Neuron (in vitro differentiated cells): Measurements from ENCODE around the gene CST4.
"Not testable (repeated sequence)": the region's sequence is repeated elsewhere in the genome, so short reads cannot be mapped to it uniquely, and the experiment has no call there.

Experiments
- H2AFZ ChIP-seq: one replicate; pipeline ENCODE4 v1.6.1; 2013; ENCODE audit warnings: low read depth, mild to moderate bottlenecking, inconsistent platforms, low read length, moderate library complexity
- H3K27me3 ChIP-seq: one replicate; pipeline ENCODE4 v1.6.1; 2013; ENCODE audit warnings: low read length; ENCODE audit not compliant: insufficient read depth
- H3K36me3 ChIP-seq: one replicate; pipeline ENCODE4 v1.6.1; 2013; ENCODE audit warnings: low read length; ENCODE audit not compliant: insufficient read depth
- H3K4me1 ChIP-seq: one replicate; pipeline ENCODE4 v1.6.1; 2013; ENCODE audit warnings: low read length; ENCODE audit not compliant: insufficient read depth
- H3K4me3 ChIP-seq: 2 replicates; pipeline ENCODE4 v1.5.1; 2013; ENCODE audit warnings: mild to moderate bottlenecking, low read length, moderate library complexity
- H3K9me3 ChIP-seq: one replicate; pipeline ENCODE4 v1.6.1; 2013; ENCODE audit warnings: low read length

CST4 gene

DNA sequence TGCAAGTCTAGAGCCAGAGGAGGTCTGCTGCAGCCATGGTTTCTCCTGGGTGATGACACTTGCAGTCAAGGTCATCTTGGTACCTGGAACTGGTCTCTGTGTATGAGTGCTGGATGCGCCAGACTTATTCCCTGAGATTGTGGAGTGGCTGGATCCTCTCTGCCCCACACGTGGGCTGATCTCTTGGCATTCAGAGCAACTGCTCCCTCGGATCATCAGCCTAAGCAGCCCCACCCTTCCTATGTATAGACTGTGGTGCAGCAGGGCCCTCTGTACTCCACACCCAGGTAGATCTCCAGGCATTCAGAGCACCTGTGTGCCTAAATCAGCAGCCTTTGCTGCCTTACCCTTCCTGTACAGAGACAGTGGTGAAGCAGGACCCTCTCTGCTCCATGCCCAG, 12.1 kb upstream of the CST4 start:
- Histone ChIP-seq H2AFZ (no peak overlapping the region), H3K4me1 (no peaks in the 10 kb centered on the region), H3K36me3 (no peaks in the 10 kb centered on the region), H3K27me3 (no peaks in the 10 kb centered on the region), H3K9me3 (no peaks in the 10 kb centered on the region), H3K4me3 (no peak overlapping the region)

DNA sequence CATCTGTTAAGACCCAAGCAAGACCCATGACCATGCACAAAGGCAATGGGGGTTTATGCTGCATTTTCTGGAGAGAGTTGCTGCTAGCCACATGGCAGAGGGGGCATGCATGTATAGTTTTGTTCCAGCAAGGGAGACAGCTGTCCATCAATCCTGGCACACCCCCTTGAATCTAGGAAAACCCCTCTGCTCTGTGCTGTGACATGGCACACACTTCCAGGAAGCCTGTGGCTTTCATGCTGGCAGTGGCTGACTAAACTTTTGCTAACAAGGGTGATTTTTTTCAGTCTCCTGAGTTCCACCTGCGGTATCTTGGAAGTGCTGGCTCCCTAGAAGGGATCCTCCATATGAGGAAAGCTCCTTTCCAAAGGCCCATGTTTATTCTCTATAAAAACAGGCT, 9.1 kb upstream of the CST4 start:
- Histone ChIP-seq H3K27me3 (no peaks in the 10 kb centered on the region), H2AFZ (no peak overlapping the region), H3K36me3 (no peaks in the 10 kb centered on the region), H3K9me3 (no peaks in the 10 kb centered on the region), H3K4me3 (no peak overlapping the region), H3K4me1 (no peaks in the 10 kb centered on the region)

DNA sequence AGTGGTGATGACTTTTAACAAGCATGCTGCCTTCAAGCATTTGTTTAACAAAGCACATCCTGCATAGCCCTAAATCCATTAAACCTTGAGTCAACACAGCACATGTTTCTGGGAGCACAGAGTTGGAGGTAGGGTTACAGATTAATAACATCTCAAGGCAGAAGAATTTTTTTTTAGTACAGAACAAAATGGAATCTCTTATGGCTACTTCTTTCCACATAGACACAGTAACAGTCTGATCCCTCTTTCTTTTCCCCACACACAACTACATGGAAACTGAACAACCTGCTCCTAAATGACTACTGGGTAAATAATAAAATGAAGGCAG, 6.2 kb upstream of the CST4 start:
- not testable (repeated sequence) for H3K4me1 ChIP-seq, H3K4me3 ChIP-seq, H3K36me3 ChIP-seq, H3K27me3 ChIP-seq, H3K9me3 ChIP-seq, H2AFZ ChIP-seq

DNA sequence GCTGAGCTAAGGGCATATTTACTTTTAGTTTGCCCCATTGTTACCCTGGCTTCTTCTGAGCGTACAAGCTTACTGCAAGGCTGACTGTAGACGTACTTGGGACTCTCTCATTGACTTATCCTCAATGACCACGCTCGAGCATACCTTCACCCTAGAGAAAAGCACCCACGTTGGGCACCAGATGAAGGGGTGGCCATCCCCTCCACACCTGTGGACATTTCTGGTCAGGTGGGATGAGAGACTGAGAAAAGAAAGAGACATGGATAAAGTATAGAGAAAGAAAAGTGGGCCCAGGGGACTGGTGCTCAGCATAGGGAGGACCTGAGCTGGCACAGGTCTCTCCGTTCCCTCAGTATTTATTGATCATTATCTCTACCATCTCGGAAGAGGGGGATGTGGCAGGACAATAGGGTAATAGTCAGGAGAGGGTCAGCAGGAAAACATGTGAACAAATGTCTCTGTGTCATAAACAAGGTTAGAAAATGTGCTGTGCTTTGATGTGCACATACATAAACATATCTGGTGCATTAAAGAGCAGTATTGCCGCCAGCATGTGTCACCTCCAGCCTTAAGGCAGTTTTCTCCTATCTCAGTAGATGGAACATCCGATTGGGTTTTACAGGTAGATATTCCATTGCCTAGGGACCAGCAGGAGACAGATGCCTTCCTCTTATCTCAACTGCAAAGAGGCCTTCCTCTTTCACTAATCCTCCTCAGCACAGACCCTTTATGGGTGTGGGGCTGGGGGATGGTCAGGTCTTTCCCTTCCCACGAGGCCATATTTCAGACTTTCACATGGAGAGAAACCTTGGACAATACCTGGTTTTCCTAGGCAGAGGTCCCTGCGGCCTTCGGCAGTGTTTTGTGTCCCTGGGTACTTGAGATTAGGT, 5.6 kb upstream of the CST4 start:
- not testable (repeated sequence) for H3K9me3 ChIP-seq, H3K4me3 ChIP-seq, H3K27me3 ChIP-seq, H2AFZ ChIP-seq, H3K4me1 ChIP-seq, H3K36me3 ChIP-seq

DNA sequence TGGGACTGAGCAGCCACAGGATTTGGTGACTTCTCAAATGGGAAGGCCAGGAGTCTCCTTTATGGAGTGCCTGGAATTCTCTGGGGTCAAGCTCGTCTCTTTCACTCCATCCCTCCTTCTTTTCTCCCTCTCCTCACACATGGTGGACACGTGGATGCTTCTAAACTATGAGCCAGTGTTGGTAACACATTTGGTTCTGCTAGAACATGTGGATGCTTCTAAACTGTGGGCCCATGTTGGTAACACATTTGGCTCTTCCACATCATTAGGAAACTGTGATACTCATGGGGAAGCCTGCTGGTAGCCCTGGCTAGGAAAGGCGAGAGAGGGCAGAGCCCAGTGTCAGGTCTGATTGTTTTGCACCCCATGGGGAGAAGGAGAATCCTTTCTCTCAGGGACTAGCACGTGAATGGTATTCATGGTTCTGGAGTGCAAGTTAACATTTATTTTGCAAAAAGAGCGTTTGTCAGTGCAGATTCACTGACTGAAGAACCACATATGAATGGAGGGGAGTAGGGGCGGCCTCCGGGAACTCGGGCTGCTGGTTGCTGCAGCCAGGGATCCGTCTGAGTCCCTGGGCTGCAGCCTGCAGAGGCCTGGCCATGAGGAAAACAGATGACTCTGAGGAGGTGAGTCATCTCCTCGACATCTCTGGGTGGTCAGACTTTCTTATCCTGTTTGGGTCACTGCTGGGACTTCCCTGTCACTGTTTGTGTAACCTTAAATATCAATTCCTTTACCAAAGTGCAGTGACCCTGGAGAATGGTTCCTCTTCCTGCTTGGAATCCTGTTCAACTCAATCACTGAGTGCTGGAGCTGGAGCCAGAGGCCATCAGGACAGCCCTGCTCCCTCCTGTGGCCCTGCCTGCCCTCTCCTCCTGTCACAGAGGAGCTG, 4.1 kb upstream of the CST4 start:
- H2AFZ ChIP-seq, H3K36me3 ChIP-seq, H3K27me3 ChIP-seq, H3K4me1 ChIP-seq, H3K9me3 ChIP-seq, H3K4me3 ChIP-seq: not testable (repeated sequence)

DNA sequence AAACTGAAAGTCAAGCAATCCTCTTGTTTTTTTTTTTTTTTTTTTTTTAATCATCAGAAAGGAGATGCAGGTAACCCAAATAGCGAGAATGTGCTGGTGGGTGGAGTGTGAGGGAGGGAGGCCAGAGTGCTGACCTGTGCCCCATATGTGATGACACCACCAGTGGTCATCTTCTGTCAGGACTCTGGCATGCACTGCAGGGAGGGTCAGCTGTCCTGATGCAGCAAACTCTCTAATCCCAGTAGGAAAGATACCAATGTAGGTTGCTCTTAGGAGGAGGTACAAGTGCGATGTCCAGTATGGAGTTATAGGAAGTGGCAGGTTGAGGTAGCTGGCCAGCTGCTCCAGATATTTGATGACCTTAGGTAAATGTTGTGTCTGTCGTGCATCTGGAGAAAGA, 2.8 kb upstream of the CST4 start:
- no peaks in the 10 kb centered on the region for H3K9me3 ChIP-seq

DNA sequence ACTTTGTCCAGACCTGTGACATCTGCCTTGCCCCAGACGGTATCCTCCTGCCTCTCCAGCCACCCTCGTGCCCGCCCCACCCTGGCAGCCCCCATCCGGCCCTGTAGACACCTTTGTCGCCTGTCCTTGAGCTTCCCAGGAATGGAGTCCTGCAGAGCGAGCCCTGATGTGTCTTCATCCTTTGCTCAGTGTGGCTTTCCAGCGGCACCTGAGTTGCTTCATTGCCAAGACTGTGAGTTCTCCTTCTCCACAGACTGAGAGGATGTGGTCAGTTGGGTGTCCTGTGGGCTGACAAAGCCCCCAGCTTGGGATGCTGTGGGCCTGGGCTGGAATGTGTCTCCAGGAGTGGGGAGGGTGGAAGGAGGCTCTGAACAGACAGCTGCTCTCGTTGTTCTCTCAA, 1.7 kb upstream of the CST4 start:
- Histone ChIP-seq H3K27me3 (no peaks in the 10 kb centered on the region), H3K36me3 (no peaks in the 10 kb centered on the region), H3K4me3 (no peak overlapping the region), H3K4me1 (no peaks in the 10 kb centered on the region), H2AFZ (no peak overlapping the region), H3K9me3 (no peaks in the 10 kb centered on the region)

More for the DNA sequence above, 2.8 kb upstream of the CST4 start:
- Histone ChIP-seq H3K4me1 (no peaks in the 10 kb centered on the region), H3K27me3 (no peaks in the 10 kb centered on the region), H2AFZ (no peak overlapping the region), H3K36me3 (no peaks in the 10 kb centered on the region), H3K4me3 (no peak overlapping the region)

DNA sequence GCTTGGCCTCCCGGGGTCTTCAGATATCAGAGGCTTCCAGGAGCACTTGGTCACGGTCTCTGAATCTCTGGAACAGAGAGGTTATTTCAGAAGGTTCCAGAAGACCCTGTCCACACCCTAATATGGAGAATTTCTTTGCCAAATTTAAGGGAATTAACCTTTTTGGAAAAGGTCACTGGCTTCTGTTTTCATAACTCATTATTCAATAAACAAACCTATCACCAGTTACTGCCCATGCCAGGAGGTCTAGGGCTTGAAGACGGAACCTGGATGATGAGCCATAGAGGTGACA, 507 bp upstream of the CST4 start:
- no peaks in the 10 kb centered on the region for H3K9me3 ChIP-seq
- no peaks in the 10 kb centered on the region for H3K36me3 ChIP-seq
- no peak overlapping the region for H2AFZ ChIP-seq
- no peaks in the 10 kb centered on the region for H3K4me1 ChIP-seq
- H3K27me3 ChIP-seq: no peaks in the 10 kb centered on the region
- H3K4me3 ChIP-seq: no peak overlapping the region

DNA sequence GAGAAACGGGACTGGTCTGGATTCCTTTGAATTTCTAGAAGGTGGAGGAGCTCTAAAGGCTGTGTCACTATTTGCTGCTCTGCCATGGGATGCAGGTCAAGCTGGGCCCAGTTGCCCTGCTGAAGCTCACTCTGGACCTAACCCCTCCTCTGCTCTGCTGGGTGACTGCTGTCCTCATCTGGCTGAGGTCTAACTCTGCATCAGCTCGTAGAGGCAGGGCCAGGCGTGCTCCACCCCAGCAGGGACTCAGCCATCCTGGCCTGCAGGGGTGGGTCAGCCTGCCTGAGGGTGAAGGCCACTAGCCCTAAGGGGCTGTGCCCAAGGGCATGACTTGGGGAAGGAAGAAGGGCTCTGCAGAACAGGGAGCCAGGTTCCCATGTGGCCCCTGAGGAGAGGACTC, 852 bp downstream of the CST4 start:
- Histone ChIP-seq H3K9me3 (no peaks in the 10 kb centered on the region), H3K4me1 (no peaks in the 10 kb centered on the region), H3K36me3 (no peaks in the 10 kb centered on the region), H2AFZ (no peak overlapping the region), H3K27me3 (no peaks in the 10 kb centered on the region), H3K4me3 (no peak overlapping the region)

DNA sequence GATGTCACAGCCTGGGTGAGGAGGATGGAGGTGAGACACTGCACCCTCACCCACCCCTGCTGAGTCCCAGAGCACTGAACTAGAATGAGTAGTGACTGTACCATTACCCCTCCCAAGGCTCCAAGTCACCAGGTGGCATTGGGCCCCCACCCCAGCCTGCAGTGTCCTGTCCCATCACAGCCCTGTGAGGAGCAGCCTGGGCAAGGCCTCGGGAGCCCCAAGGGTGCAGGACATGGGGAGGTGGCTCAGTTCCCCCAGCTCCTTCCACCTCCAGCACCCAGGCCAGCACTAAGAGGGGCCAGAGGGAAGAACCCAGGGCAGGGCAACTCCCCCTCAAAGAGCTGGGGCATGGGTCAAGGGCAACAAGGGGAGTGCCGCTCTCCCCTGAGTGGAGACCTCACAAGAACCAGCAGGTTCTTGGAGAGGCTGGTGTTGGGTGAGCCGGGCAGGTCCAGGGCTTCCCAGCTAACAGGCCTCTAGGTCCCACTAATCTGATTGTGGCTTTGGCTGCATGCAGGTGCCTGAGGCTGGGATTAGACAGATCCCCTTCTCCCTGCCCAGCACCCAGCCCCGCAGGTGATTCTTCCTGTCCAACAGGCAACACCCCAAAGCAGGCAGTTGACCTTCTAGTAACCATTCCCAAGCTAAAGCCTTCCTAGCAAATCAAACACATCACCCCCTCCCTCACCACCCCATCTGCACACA, 2.6 kb downstream of the CST4 start:
- Histone ChIP-seq H2AFZ (no peak overlapping the region), H3K36me3 (no peaks in the 10 kb centered on the region), H3K27me3 (no peaks in the 10 kb centered on the region), H3K9me3 (no peaks in the 10 kb centered on the region), H3K4me1 (no peaks in the 10 kb centered on the region), H3K4me3 (no peak overlapping the region)

DNA sequence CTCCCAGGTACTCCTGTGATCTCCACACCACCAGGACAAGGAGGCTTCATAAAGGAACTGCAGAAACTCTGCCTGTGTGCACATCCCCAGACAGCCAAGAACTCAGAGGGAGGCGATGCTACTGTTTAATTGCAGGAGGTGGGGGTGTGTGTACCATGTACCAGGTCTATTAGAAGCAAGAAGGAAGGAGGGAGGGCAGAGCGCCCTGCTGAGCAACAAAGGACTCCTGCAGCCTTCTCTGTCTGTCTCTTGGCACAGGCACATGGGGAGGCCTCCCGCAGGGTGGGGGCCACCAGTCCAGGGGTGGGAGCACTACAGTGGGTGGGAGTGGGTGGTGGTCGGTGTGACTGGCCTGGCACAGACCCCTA, 3.3 kb downstream of the CST4 start:
- not testable (repeated sequence) for H2AFZ ChIP-seq, H3K4me3 ChIP-seq, H3K36me3 ChIP-seq, H3K9me3 ChIP-seq, H3K27me3 ChIP-seq, H3K4me1 ChIP-seq

DNA sequence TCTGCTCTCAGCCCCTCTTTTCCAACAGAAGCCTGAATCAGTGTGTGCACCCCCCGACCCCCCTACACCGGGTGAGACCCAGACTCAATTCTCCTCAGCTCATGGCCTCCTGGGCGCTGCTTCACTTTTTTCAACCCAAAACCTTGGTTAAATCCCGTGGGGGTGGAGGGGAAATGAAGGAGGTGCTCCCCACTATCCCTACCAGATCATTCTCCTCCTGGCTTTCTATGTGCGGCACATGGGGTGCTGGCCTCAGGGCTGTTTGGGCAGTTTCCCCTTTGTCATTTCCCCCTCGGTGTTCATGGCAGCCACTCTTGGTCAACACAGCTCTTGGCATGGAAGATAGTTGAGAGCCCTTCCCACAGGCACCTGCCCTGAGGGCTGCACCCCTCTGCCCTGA, 4.6 kb downstream of the CST4 start:
- no peak overlapping the region for H2AFZ ChIP-seq
- no peaks in the 10 kb centered on the region for H3K9me3 ChIP-seq
- no peaks in the 10 kb centered on the region for H3K27me3 ChIP-seq
- H3K4me1 ChIP-seq: no peaks in the 10 kb centered on the region
- H3K36me3 ChIP-seq: no peaks in the 10 kb centered on the region
- H3K4me3 ChIP-seq: no peak overlapping the region

DNA sequence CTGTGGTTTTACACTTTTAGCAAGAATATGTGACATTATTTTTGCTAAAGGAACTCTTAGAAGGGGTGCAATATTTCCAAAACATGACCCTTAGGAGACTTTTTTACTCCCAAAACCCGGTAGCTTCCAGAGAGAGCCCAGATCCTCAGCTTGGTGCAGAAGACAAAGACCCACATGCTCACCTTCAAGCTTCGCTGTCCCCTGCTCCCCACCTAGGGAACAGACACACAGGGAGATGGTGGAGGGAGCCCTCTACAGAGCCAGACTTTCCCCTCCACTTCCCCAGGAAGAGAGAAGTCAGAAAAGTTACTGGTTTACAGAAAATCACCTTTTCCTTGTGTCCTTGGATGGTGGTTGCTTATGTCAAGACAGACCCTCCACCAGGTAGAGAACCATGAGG, 5.0 kb downstream of the CST4 start:
- H3K9me3 ChIP-seq: no peaks in the 10 kb centered on the region
- no peaks in the 10 kb centered on the region for H3K27me3 ChIP-seq
- no peak overlapping the region for H3K4me3 ChIP-seq
- H3K4me1 ChIP-seq: no peaks in the 10 kb centered on the region
- no peak overlapping the region for H2AFZ ChIP-seq
- no peaks in the 10 kb centered on the region for H3K36me3 ChIP-seq
